ENCODE results near the gene ARL13A.
"Not testable (repeated sequence)": the region's sequence is repeated elsewhere in the genome, so short reads cannot be mapped to it uniquely, and the experiment has no call there.

ARL13A gene

DNA sequence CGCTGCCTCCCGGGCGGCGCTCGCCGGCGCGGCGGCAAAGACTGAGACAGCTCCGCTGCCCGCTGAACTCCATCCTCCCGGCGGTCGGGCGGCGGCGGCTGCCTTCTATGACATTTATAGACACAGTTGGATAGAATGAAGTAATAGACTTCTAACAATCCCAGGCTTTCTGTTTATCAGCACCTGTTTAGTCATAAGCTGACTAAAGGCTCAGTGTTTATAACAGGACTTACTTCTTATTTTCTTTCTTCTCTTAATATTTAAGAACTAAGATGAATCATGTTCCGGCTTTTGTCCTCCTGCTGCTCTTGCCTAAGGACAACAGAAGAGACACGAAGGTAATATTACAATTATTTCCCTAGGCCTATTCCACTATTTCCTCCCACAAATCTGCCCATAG, 3.9 kb downstream of the ARL13A start:
- no peaks in the 10 kb centered on the region for H3K4me1 Mint-ChIP-seq (ENCODE audit: low read depth)
- no peaks in the 10 kb centered on the region for H3K27me3 Mint-ChIP-seq (ENCODE audit: low read depth)
- H3K9me3 Mint-ChIP-seq, result no peaks in the 10 kb centered on the region
- no peak overlapping the region for H3K27ac Mint-ChIP-seq
- no peak for DNase-seq (ENCODE audit: low spot score)
- H3K36me3 Mint-ChIP-seq (ENCODE audit: low read depth), result no peaks in the 10 kb centered on the region
- no peak overlapping the region for H3K4me3 Mint-ChIP-seq

DNA sequence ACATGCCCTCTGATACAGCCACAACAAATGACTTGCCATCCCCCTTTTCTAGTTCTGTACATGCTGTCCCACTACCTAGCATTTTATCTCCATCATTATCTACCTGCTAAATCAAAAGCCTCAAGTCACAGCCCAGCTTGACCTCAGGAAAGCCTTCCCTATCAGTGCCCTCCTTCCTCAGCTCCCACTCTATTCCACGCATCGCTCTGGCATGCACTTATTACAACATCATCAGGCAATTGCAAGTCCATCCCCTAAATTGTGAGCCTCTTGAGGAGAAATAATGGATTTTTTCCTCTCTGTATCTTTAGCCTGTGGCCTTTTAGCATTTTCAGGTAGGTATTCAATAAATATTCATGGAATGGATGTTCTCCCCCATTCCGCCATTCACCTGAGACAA, 5.7 kb downstream of the ARL13A start:
- Mint-ChIP-seq H3K27ac (no peak overlapping the region), H3K4me3 (no peak overlapping the region), H3K27me3 (ENCODE audit: low read depth) (no peaks in the 10 kb centered on the region), H3K9me3 (no peaks in the 10 kb centered on the region), H3K4me1 (ENCODE audit: low read depth) (no peaks in the 10 kb centered on the region), H3K36me3 (ENCODE audit: low read depth) (no peaks in the 10 kb centered on the region)
- DNase-seq (ENCODE audit: low spot score), result no peak

- no peaks in the 10 kb centered on the region for H3K9me3 Mint-ChIP-seq
- DNase-seq (ENCODE audit: low spot score), result no peak
- H3K4me3 Mint-ChIP-seq, result no peak overlapping the region
- H3K4me1 Mint-ChIP-seq (ENCODE audit: low read depth), result no peaks in the 10 kb centered on the region
- H3K36me3 Mint-ChIP-seq (ENCODE audit: low read depth), result no peaks in the 10 kb centered on the region
- H3K27me3 Mint-ChIP-seq (ENCODE audit: low read depth), result no peaks in the 10 kb centered on the region
- H3K27ac Mint-ChIP-seq, result no peak overlapping the region
Observed at GRCh38 chrX:100976211-100976610, 6.7 kb downstream of the ARL13A start.

GRCh38 chrX:100979881-100980607, 10.5 kb downstream of the ARL13A start:
- no peaks in the 10 kb centered on the region for H3K9me3 Mint-ChIP-seq
- no peak overlapping the region for H3K4me3 Mint-ChIP-seq
- no peaks in the 10 kb centered on the region for H3K27me3 Mint-ChIP-seq (ENCODE audit: low read depth)
- no peak overlapping the region for H3K27ac Mint-ChIP-seq
- DNase-seq (ENCODE audit: low spot score), result no peak
- no peaks in the 10 kb centered on the region for H3K4me1 Mint-ChIP-seq (ENCODE audit: low read depth)
- no peaks in the 10 kb centered on the region for H3K36me3 Mint-ChIP-seq (ENCODE audit: low read depth)

GRCh38 chrX:100980608-100981497, 11.3 kb downstream of the ARL13A start:
- no peak for DNase-seq (ENCODE audit: low spot score)
- no peaks in the 10 kb centered on the region for H3K36me3 Mint-ChIP-seq (ENCODE audit: low read depth)

GRCh38 chrX:100981498-100981845, 12.0 kb downstream of the ARL13A start:
- DNase-seq (ENCODE audit: low spot score); H3K27me3 Mint-ChIP-seq (ENCODE audit: low read depth); H3K27ac Mint-ChIP-seq; H3K4me1 Mint-ChIP-seq (ENCODE audit: low read depth); H3K4me3 Mint-ChIP-seq; H3K36me3 Mint-ChIP-seq (ENCODE audit: low read depth); H3K9me3 Mint-ChIP-seq: not testable (repeated sequence)

More at GRCh38 chrX:100980608-100981497, 11.3 kb downstream of the ARL13A start:
- Mint-ChIP-seq H3K27me3 (ENCODE audit: low read depth) (no peaks in the 10 kb centered on the region), H3K4me1 (ENCODE audit: low read depth) (no peaks in the 10 kb centered on the region), H3K4me3 (no peak overlapping the region), H3K27ac (no peak overlapping the region), H3K9me3 (no peaks in the 10 kb centered on the region)

- no peak for DNase-seq (ENCODE audit: low spot score)
- Mint-ChIP-seq H3K9me3 (no peaks in the 10 kb centered on the region), H3K4me3 (no peak overlapping the region), H3K4me1 (ENCODE audit: low read depth) (no peaks in the 10 kb centered on the region), H3K27ac (no peak overlapping the region), H3K36me3 (ENCODE audit: low read depth) (peaks cover 2% of the 10 kb centered on the region), H3K27me3 (ENCODE audit: low read depth) (no peaks in the 10 kb centered on the region)
Observed at GRCh38 chrX:100984818-100985217, 15.3 kb downstream of the ARL13A start.

DNA sequence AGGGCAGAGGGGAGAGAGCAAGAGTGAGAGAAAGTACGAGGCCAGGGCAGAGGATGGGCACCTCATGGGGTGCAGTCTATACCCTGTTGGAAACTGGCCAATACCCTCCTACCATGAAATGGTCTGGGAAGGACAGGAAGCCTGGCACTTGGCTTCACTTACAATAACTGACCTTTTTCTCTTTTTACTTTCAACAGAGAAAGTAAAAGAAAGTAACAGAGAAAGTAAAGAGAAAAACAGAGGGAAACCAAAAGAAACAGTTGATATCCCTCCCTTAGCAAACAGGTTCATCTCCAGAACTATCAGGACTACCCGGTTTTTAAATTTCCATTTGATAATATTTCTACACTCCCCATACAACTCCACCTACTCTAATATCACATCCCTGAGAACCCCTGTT, 20.6 kb downstream of the ARL13A start:
- no peaks in the 10 kb centered on the region for H3K9me3 Mint-ChIP-seq
- H3K27me3 Mint-ChIP-seq (ENCODE audit: low read depth), result no peaks in the 10 kb centered on the region
- DNase-seq (ENCODE audit: low spot score), result no peak
- H3K27ac Mint-ChIP-seq, result no peak overlapping the region
- peaks cover 5% of the 10 kb centered on the region for H3K36me3 Mint-ChIP-seq (ENCODE audit: low read depth)
- H3K4me3 Mint-ChIP-seq, result no peak overlapping the region
- H3K4me1 Mint-ChIP-seq (ENCODE audit: low read depth), result peaks cover 11% of the 10 kb centered on the region

GRCh38 chrX:100994352-100995281, 25.1 kb downstream of the ARL13A start:
- Mint-ChIP-seq H3K4me1 (ENCODE audit: low read depth) (peaks cover 14% of the 10 kb centered on the region), H3K9me3 (no peaks in the 10 kb centered on the region), H3K36me3 (ENCODE audit: low read depth) (peaks cover 7% of the 10 kb centered on the region), H3K27me3 (ENCODE audit: low read depth) (no peaks in the 10 kb centered on the region), H3K27ac (no peak overlapping the region), H3K4me3 (no peak overlapping the region)
- peak; percentile 5 for DNase-seq (ENCODE audit: low spot score)

- Mint-ChIP-seq H3K27me3 (ENCODE audit: low read depth) (no peaks in the 10 kb centered on the region), H3K4me3 (no peak overlapping the region), H3K9me3 (no peaks in the 10 kb centered on the region), H3K27ac (no peak overlapping the region), H3K36me3 (ENCODE audit: low read depth) (peaks cover 6% of the 10 kb centered on the region), H3K4me1 (ENCODE audit: low read depth) (peaks cover 14% of the 10 kb centered on the region)
- peak; percentile 46 for DNase-seq (ENCODE audit: low spot score)
Observed at GRCh38 chrX:100995469-100995868, 26.0 kb downstream of the ARL13A start.

GRCh38 chrX:100999451-100999850, 29.9 kb downstream of the ARL13A start:
- Mint-ChIP-seq H3K4me3 (no peak overlapping the region), H3K4me1 (ENCODE audit: low read depth) (peaks cover 10% of the 10 kb centered on the region), H3K27ac (no peak overlapping the region), H3K36me3 (ENCODE audit: low read depth) (peaks cover 2% of the 10 kb centered on the region), H3K27me3 (ENCODE audit: low read depth) (no peaks in the 10 kb centered on the region), H3K9me3 (no peaks in the 10 kb centered on the region)
- no peak for DNase-seq (ENCODE audit: low spot score)

GRCh38 chrX:101009090-101009489, 39.6 kb downstream of the ARL13A start:
- DNase-seq (ENCODE audit: low spot score), result no peak
- Mint-ChIP-seq H3K4me3 (no peak overlapping the region), H3K4me1 (ENCODE audit: low read depth) (no peaks in the 10 kb centered on the region), H3K27me3 (ENCODE audit: low read depth) (no peaks in the 10 kb centered on the region), H3K9me3 (no peaks in the 10 kb centered on the region), H3K27ac (no peak overlapping the region), H3K36me3 (ENCODE audit: low read depth) (peaks cover 16% of the 10 kb centered on the region)

DNA sequence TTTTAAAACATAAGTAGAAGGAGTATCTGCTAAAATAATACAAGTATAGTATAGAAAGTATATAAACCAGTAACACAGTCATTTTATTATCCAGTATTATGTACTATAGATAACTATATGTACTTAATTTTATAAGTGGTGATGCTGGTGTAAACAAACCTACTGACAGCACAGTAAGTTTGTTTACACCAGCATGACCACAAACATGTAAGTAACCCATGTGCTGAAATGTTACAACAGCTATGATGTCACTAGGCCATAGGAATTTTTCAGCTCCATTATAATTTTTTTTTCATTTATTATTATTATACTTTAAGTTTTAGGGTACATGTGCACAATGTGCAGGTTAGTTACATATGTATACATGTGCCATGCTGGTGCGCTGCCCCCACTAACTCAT, 42.5 kb downstream of the ARL13A start:
- H3K4me3 Mint-ChIP-seq; H3K27me3 Mint-ChIP-seq (ENCODE audit: low read depth); DNase-seq (ENCODE audit: low spot score); H3K27ac Mint-ChIP-seq; H3K4me1 Mint-ChIP-seq (ENCODE audit: low read depth); H3K9me3 Mint-ChIP-seq: not testable (repeated sequence)
- H3K36me3 Mint-ChIP-seq (ENCODE audit: low read depth), result peaks cover 27% of the 10 kb centered on the region

GRCh38 chrX:101022020-101022419, 52.5 kb downstream of the ARL13A start:
- Mint-ChIP-seq H3K27me3 (ENCODE audit: low read depth) (no peaks in the 10 kb centered on the region), H3K4me1 (ENCODE audit: low read depth) (no peaks in the 10 kb centered on the region), H3K36me3 (ENCODE audit: low read depth) (peaks cover 35% of the 10 kb centered on the region), H3K27ac (no peak overlapping the region), H3K4me3 (no peak overlapping the region), H3K9me3 (no peaks in the 10 kb centered on the region)
- DNase-seq (ENCODE audit: low spot score), result no peak

Data from T-helper 2 cell treated with Interferon-gamma antibody and Interleukin-4, amounts not matched to agents 5 μg/mL and 100 μg/mL, for 36 hours (primary cell).